Activated CD8-positive, alpha-beta T cell treated with anti-CD3 and anti-CD28 coated beads, Interleukin-2, amount 10 ng/mL, durations not matched to agents 7 days and 5 days (primary cell): Measurements from ENCODE around the gene PTPN23. TPM values are rescaled to one million over a fixed set of nuclear protein-coding genes. Genes with fewer than 3 reads are reported as not detected.
"Not testable (repeated sequence)": the region's sequence is repeated elsewhere in the genome, so short reads cannot be mapped to it uniquely, and the experiment has no call there.

Experiments used
- ATAC-seq: fragments of 150-1000 bp; cut with Tn5 transposase; one replicate; pipeline ENCODE4 v1.10.0; 2021; ENCODE audit warnings: moderate library complexity
- CTCF ChIA-PET: fragments of 350-600 bp; sonication (Branson Sonifier 250); formaldehyde crosslinking; loops from one replicate; lab custom pipeline; 2021; ENCODE audit warnings: antibody characterized with exemption; lab: Charles Lee
- POLR2A ChIA-PET: fragments of 350-600 bp; sonication (Branson Sonifier 250); formaldehyde crosslinking; loops from one replicate; lab custom pipeline; 2021; ENCODE audit warnings: antibody characterized with exemption; lab: Charles Lee
- DNase-seq: peaks from one replicate; pipeline ENCODE4 v3.0.0-alpha.2; 2020
- H3K27ac Mint-ChIP-seq: one replicate; pipeline ENCODE4 v1.8.0; 2021; ENCODE audit warnings: mild to moderate bottlenecking, mixed read lengths
- H3K27me3 Mint-ChIP-seq: one replicate; pipeline ENCODE4 v1.8.0; 2021; ENCODE audit warnings: low read depth, mixed read lengths
- H3K36me3 Mint-ChIP-seq: one replicate; pipeline ENCODE4 v1.8.0; 2021; ENCODE audit warnings: low read depth, mixed read lengths
- H3K4me1 Mint-ChIP-seq: one replicate; pipeline ENCODE4 v1.8.0; 2021; ENCODE audit warnings: low read depth, mixed read lengths
- H3K4me3 Mint-ChIP-seq: one replicate; pipeline ENCODE4 v1.8.0; 2021; ENCODE audit warnings: mild to moderate bottlenecking, mixed read lengths
- H3K9me3 Mint-ChIP-seq: one replicate; pipeline ENCODE4 v1.8.0; 2022; ENCODE audit warnings: mixed read lengths; ENCODE audit not compliant: insufficient read depth
- total RNA-seq, 2 experiments: library from RNA; stranded (reverse); gene quantifications; one replicate each; pipeline ENCODE4 v1.2.3, GENCODE V29; 2021

PTPN23 gene
- total RNA-seq, 2 experiments from 2014 or later, result 31.0 to 33.2 TPM

GRCh38 chr3:47355010-47355409, 25.8 kb upstream of the PTPN23 start:
- ChIA-PET POLR2A (no interaction called here), CTCF (no interaction called here)
- peaks cover 14% of the 10 kb centered on the region for H3K9me3 Mint-ChIP-seq
- H3K36me3 Mint-ChIP-seq, result peaks cover 3% of the 10 kb centered on the region
- H3K4me3 Mint-ChIP-seq, result no peak overlapping the region
- no peaks in the 10 kb centered on the region for H3K4me1 Mint-ChIP-seq
- DNase-seq (no peak), ATAC-seq (no peak)
- no peak overlapping the region for H3K27ac Mint-ChIP-seq
- H3K27me3 Mint-ChIP-seq, result no peaks in the 10 kb centered on the region

GRCh38 chr3:47356201-47356600, 24.6 kb upstream of the PTPN23 start:
- H3K27me3 Mint-ChIP-seq, result no peaks in the 10 kb centered on the region
- H3K9me3 Mint-ChIP-seq, result peaks cover 18% of the 10 kb centered on the region
- H3K4me1 Mint-ChIP-seq, result no peaks in the 10 kb centered on the region
- no peak overlapping the region for H3K27ac Mint-ChIP-seq
- ChIA-PET POLR2A (no interaction called here), CTCF (no interaction called here)
- DNase-seq (no peak), ATAC-seq (no peak)
- peaks cover 8% of the 10 kb centered on the region for H3K36me3 Mint-ChIP-seq
- H3K4me3 Mint-ChIP-seq, result no peak overlapping the region

- H3K4me3 Mint-ChIP-seq, result no peak overlapping the region
- no peaks in the 10 kb centered on the region for H3K27me3 Mint-ChIP-seq
- H3K36me3 Mint-ChIP-seq, result peaks cover 17% of the 10 kb centered on the region
- ATAC-seq (no peak), DNase-seq (no peak)
- POLR2A ChIA-PET, result no interaction called here
- CTCF ChIA-PET, result interaction anchor here (0.7 kb wide), 1 partner anchor 68 kb away, joined by 3 read pairs; no protein-coding TSS in a partner anchor
- H3K4me1 Mint-ChIP-seq, result peaks cover 13% of the 10 kb centered on the region
- H3K27ac Mint-ChIP-seq, result no peak overlapping the region
- H3K9me3 Mint-ChIP-seq, result peaks cover 18% of the 10 kb centered on the region
Measured at GRCh38 chr3:47359323-47359722, 21.5 kb upstream of the PTPN23 start.

GRCh38 chr3:47360110-47360517, 20.7 kb upstream of the PTPN23 start:
- H3K4me1 Mint-ChIP-seq, result peaks cover 13% of the 10 kb centered on the region
- CTCF ChIA-PET, DNase-seq, H3K4me3 Mint-ChIP-seq, POLR2A ChIA-PET, H3K27me3 Mint-ChIP-seq, ATAC-seq: not testable (repeated sequence)
- H3K36me3 Mint-ChIP-seq, result peaks cover 17% of the 10 kb centered on the region
- H3K27ac Mint-ChIP-seq, result peak overlapping the region; percentile 3
- H3K9me3 Mint-ChIP-seq, result peaks cover 18% of the 10 kb centered on the region

- DNase-seq (peak; percentile 50), ATAC-seq (peak; percentile 67)
- Mint-ChIP-seq H3K27me3 (peaks cover 2% of the 10 kb centered on the region), H3K36me3 (peaks cover 17% of the 10 kb centered on the region), H3K4me3 (peak overlapping the region; percentile 10), H3K4me1 (peaks cover 13% of the 10 kb centered on the region), H3K27ac (peak overlapping the region; percentile 77), H3K9me3 (peaks cover 17% of the 10 kb centered on the region)
- POLR2A ChIA-PET, result interaction anchor here (1.2 kb wide), 1 partner anchor 18 kb away, joined by 5 read pairs; the partner anchor contains the start of gene PTPN23
- CTCF ChIA-PET, result interaction anchor here (1.0 to 1.4 kb wide), 2 partner anchors 29 to 198 kb away, joined by 3 to 5 read pairs; no protein-coding TSS in a partner anchor
Measured at GRCh38 chr3:47362701-47363100, 18.1 kb upstream of the PTPN23 start.

GRCh38 chr3:47365213-47366153, 15.3 kb upstream of the PTPN23 start:
- ATAC-seq, result no peak
- H3K4me3 Mint-ChIP-seq, result no peak overlapping the region
- peaks cover 2% of the 10 kb centered on the region for H3K27me3 Mint-ChIP-seq
- no peak overlapping the region for H3K27ac Mint-ChIP-seq
- POLR2A ChIA-PET, result no interaction called here
- CTCF ChIA-PET, result interaction anchor here (0.6 kb wide), 1 partner anchor 17 kb away, joined by 3 read pairs; no protein-coding TSS in a partner anchor
- peaks cover 13% of the 10 kb centered on the region for H3K4me1 Mint-ChIP-seq
- no peak for DNase-seq
- H3K9me3 Mint-ChIP-seq, result no peaks in the 10 kb centered on the region
- peaks cover 9% of the 10 kb centered on the region for H3K36me3 Mint-ChIP-seq

GRCh38 chr3:47366833-47367232, 14.0 kb upstream of the PTPN23 start:
- H3K4me3 Mint-ChIP-seq, result no peak overlapping the region
- H3K27me3 Mint-ChIP-seq, result peaks cover 2% of the 10 kb centered on the region
- ChIA-PET CTCF (no interaction called here), POLR2A (no interaction called here)
- ATAC-seq, result no peak
- H3K9me3 Mint-ChIP-seq, result no peaks in the 10 kb centered on the region
- no peak for DNase-seq
- peaks cover 9% of the 10 kb centered on the region for H3K36me3 Mint-ChIP-seq
- H3K4me1 Mint-ChIP-seq, result peaks cover 13% of the 10 kb centered on the region
- H3K27ac Mint-ChIP-seq, result no peak overlapping the region

GRCh38 chr3:47367631-47368030, 13.2 kb upstream of the PTPN23 start:
- ATAC-seq (no peak), DNase-seq (no peak)
- Mint-ChIP-seq H3K4me1 (peaks cover 8% of the 10 kb centered on the region), H3K27ac (no peak overlapping the region), H3K27me3 (peaks cover 2% of the 10 kb centered on the region), H3K4me3 (no peak overlapping the region), H3K9me3 (no peaks in the 10 kb centered on the region), H3K36me3 (peaks cover 3% of the 10 kb centered on the region)
- POLR2A ChIA-PET, result no interaction called here
- CTCF ChIA-PET, result no interaction called here

- H3K27me3 Mint-ChIP-seq, H3K27ac Mint-ChIP-seq, POLR2A ChIA-PET, H3K36me3 Mint-ChIP-seq, H3K9me3 Mint-ChIP-seq, DNase-seq, ATAC-seq, H3K4me3 Mint-ChIP-seq, H3K4me1 Mint-ChIP-seq: not testable (repeated sequence)
- CTCF ChIA-PET, result interaction anchor here (2.4 kb wide), 1 partner anchor 10 kb away, joined by 10 read pairs; the partner anchor contains the start of gene PTPN23
Measured at GRCh38 chr3:47370020-47370419, 10.8 kb upstream of the PTPN23 start.

- Mint-ChIP-seq H3K4me1 (peaks cover 2% of the 10 kb centered on the region), H3K36me3 (no peaks in the 10 kb centered on the region), H3K9me3 (no peaks in the 10 kb centered on the region), H3K27ac (no peak overlapping the region), H3K27me3 (peaks cover under 1% of the 10 kb centered on the region), H3K4me3 (no peak overlapping the region)
- CTCF ChIA-PET, result interaction anchor here (0.9 to 2.4 kb wide), 3 partner anchors 9 to 813 kb away, joined by 3 to 10 read pairs (median 4); partner anchors contain the start of gene PTPN23
- peak; percentile 53 for ATAC-seq
- POLR2A ChIA-PET, result no interaction called here
- peak; percentile 53 for DNase-seq
Measured at GRCh38 chr3:47370887-47371697, 9.7 kb upstream of the PTPN23 start.

GRCh38 chr3:47374587-47374986, 6.2 kb upstream of the PTPN23 start:
- Mint-ChIP-seq H3K36me3 (no peaks in the 10 kb centered on the region), H3K27ac (no peak overlapping the region), H3K27me3 (no peaks in the 10 kb centered on the region), H3K4me3 (no peak overlapping the region), H3K9me3 (no peaks in the 10 kb centered on the region), H3K4me1 (peaks cover 17% of the 10 kb centered on the region)
- ATAC-seq (no peak), DNase-seq (no peak)
- CTCF ChIA-PET, result no interaction called here
- POLR2A ChIA-PET, result no interaction called here
